ENCODE measurements around the gene HPS1.

GRCh38 chr10:98478430-98479222 is 31.9 kb upstream of the HPS1 start:
- no peak for TF ChIP-seq CTCF (IDR thresholded peaks at IDR 0.05)
- no peak for TF ChIP-seq EZH2 (IDR thresholded peaks at IDR 0.05)
- TF ChIP-seq EZH2phosphoT487 (IDR thresholded peaks at IDR 0.05) = no peak

All from neural progenitor cell (in vitro differentiated cells).